ENCODE data around the gene CCDC63. TPM values are rescaled to one million over a fixed set of nuclear protein-coding genes. Genes with fewer than 3 reads are reported as not detected.

The CCDC63 gene
- total RNA-seq, 2 donors from 2014 or later: not detected

DNA sequence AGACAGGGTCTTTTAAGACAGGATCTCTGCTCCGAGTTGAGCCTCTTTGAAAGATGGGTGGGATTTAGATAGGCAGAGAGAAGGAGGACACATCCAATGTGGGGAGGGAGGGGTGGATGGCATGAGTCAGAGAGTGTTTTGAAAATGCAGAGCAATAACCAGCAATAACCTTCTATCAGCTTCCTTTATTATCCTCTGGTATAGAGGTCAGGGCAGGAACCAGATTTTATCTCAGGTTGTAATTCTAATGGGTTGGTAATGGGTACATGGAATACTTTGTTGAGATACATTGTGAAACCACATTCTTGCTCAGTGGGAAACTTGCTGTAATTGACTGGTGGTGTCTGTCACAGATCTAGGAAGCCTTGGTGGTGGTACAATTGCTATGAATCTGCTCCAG lies 37.6 kb upstream of the CCDC63 start:
- peaks cover 0 to 6% of the 10 kb centered on the region in 2 donors for H3K9me3 ChIP-seq
- H3K27me3 ChIP-seq: no peaks in the 10 kb centered on the region
- H3K36me3 ChIP-seq: no peaks in the 10 kb centered on the region
- no peak overlapping the region for H3K27ac ChIP-seq
- no peaks in the 10 kb centered on the region for H3K4me1 ChIP-seq
- no peak overlapping the region for H3K4me3 ChIP-seq
- TF ChIP-seq, protein P1, sequence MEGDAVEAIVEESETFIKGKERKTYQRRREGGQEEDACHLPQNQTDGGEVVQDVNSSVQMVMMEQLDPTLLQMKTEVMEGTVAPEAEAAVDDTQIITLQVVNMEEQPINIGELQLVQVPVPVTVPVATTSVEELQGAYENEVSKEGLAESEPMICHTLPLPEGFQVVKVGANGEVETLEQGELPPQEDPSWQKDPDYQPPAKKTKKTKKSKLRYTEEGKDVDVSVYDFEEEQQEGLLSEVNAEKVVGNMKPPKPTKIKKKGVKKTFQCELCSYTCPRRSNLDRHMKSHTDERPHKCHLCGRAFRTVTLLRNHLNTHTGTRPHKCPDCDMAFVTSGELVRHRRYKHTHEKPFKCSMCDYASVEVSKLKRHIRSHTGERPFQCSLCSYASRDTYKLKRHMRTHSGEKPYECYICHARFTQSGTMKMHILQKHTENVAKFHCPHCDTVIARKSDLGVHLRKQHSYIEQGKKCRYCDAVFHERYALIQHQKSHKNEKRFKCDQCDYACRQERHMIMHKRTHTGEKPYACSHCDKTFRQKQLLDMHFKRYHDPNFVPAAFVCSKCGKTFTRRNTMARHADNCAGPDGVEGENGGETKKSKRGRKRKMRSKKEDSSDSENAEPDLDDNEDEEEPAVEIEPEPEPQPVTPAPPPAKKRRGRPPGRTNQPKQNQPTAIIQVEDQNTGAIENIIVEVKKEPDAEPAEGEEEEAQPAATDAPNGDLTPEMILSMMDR (IDR thresholded peaks at IDR 0.05): no peak
- DNase-seq (ENCODE audit: low spot score): no peak

DNA sequence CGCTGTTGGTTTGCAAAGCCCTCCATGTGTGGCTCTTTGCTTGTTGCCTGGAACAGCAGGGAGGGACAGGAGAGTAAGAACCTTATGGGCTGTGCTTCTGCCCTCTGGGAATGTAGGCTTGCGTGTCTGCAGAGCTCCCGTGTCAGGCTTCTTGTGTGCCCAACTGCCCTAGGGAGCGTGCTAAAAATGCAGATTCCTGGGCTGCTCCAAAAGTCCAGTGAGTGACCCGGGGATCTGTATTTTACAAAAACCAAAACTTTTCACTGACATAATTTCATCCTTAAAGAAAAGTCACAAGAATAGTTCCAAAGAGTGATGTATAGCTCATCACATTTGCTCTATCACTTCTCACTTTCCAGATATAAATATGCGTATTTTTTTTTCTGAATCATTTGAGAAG lies 34.8 kb upstream of the CCDC63 start:
- H3K27me3 ChIP-seq: no peaks in the 10 kb centered on the region
- no peak for DNase-seq (ENCODE audit: low spot score)
- H3K4me1 ChIP-seq: no peaks in the 10 kb centered on the region
- H3K4me3 ChIP-seq: no peak overlapping the region
- H3K9me3 ChIP-seq: no peaks in the 10 kb centered on the region
- TF ChIP-seq, protein P1 (IDR thresholded peaks at IDR 0.05): no peak
- H3K36me3 ChIP-seq: no peaks in the 10 kb centered on the region
- H3K27ac ChIP-seq: no peak overlapping the region

DNA sequence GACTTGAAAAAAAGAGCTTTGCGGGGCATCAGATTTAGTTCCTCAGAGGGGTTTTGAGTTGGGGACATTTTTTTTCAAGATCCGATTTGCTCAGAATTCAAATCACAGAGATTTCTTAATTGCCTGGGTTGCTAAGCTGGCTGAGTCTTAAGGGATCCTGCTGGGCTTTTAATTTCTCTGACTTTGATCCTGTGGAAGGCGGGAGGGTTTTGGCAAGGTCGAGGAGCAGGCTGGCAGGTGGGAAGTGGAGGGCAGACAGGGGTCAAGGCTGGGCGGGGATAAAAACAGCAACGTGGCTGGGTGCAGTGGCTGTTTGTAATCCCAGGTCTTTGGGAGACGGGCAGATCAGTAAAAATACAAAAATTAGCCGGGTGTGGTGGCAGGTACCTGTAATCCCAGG lies 33.5 kb upstream of the CCDC63 start:
- Histone ChIP-seq H3K27ac (no peak overlapping the region), H3K36me3 (no peaks in the 10 kb centered on the region), H3K4me1 (no peaks in the 10 kb centered on the region), H3K27me3 (no peaks in the 10 kb centered on the region), H3K9me3 (no peaks in the 10 kb centered on the region), H3K4me3 (no peak overlapping the region)
- DNase-seq (ENCODE audit: low spot score): no peak
- TF ChIP-seq, protein P1 (IDR thresholded peaks at IDR 0.05): no peak

DNA sequence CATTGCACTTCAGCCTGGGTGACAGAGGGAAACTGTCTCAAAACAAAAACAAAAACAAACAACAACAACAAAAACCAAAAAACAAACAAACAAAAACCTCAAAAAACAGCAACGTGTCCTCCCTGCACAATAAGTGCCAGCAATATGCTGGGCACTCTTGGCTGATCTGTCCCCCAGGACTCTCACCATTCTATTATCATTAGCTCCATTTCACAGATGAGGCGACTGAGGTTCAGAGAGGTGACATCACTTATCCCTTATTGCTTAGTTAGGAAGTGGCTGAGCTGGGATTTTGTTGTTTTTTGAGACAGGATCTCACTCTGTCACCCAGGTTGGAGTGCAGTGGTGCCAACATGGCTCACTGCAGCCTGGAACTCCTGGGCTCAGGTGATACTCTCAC lies 33.0 kb upstream of the CCDC63 start:
- Histone ChIP-seq H3K27ac (no peak overlapping the region), H3K36me3 (no peaks in the 10 kb centered on the region), H3K4me1 (no peaks in the 10 kb centered on the region), H3K9me3 (no peaks in the 10 kb centered on the region), H3K27me3 (no peaks in the 10 kb centered on the region), H3K4me3 (no peak overlapping the region)
- TF ChIP-seq, protein P1 (IDR thresholded peaks at IDR 0.05): no peak
- no peak for DNase-seq (ENCODE audit: low spot score)

DNA sequence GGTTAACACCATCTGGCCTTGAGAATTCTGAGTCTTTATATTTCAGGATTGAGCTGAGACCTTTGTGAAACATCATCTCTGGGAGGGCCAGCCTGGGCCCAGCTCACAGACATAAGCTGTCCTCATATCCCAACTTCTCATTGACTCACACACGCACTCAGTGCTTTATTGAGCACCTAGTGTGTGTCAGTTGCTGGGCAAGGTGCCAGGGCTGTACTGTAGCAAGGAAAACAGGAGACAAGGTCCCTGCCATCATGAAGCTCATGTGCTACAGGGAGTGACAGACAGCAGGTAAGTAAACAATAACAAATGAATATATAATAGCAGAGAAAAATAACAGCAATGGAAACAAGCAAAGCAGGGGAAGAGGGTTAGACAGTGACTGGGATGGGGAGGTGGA lies 30.5 kb upstream of the CCDC63 start:
- Histone ChIP-seq H3K36me3 (no peaks in the 10 kb centered on the region), H3K4me3 (no peak overlapping the region), H3K27me3 (no peaks in the 10 kb centered on the region), H3K4me1 (no peaks in the 10 kb centered on the region), H3K9me3 (no peaks in the 10 kb centered on the region), H3K27ac (no peak overlapping the region)
- no peak for DNase-seq (ENCODE audit: low spot score)
- TF ChIP-seq, protein P1 (IDR thresholded peaks at IDR 0.05): no peak

DNA sequence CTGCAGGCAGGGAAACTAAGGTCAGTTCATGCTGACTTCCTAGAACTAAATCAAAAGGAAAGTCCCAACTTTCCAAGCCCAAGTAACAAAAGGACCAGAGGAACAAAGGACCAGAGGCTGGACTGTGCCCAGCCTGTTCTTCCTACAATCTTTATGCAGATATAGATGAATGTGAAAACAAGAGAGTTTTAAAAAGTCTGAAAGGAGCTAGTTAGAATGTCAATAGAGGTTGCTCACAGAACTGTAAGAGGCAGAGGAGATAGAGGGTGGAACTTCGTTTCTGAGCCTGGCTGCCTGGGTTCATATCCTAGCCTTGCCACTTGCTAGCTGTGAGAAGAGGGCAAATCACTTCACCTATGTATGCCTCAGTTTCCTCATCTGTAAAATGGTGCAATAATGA lies 30.0 kb upstream of the CCDC63 start:
- Histone ChIP-seq H3K36me3 (no peaks in the 10 kb centered on the region), H3K4me3 (no peak overlapping the region), H3K4me1 (no peaks in the 10 kb centered on the region), H3K9me3 (no peaks in the 10 kb centered on the region), H3K27me3 (no peaks in the 10 kb centered on the region), H3K27ac (no peak overlapping the region)
- no peak for DNase-seq (ENCODE audit: low spot score)
- TF ChIP-seq, protein P1 (IDR thresholded peaks at IDR 0.05): no peak
